ENCODE results near the gene RELN.

Gene RELN

DNA sequence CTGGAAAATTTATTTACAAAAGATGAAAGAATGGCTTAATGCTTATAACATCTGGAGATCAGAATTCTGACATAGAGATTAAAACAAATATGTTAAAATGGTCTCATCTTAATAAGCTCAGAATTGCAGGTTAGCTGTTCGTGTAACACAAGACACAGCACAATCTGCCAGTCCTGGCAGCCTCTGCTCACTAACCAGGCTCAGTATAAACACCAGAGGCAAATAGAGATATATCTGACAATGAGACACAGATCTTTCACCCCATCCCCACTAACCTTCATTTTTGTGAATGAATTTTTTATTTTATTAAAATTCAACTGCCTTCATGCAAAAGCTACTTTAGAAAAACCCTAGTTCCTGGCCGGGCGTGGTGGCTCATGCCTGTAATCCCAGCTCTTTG is 51.8 kb downstream of the RELN start:
- peaks cover 7% of the 10 kb centered on the region for H3K27me3 ChIP-seq (ENCODE audit: control insufficient read depth, insufficient read depth, low read length)
- H3K4me2 ChIP-seq (ENCODE audit: low read length) = no peak overlapping the region
- H3K4me3 ChIP-seq (ENCODE audit: low read length) = no peak overlapping the region
- no peaks in the 10 kb centered on the region for H3K36me3 ChIP-seq (ENCODE audit: insufficient read depth, low read length)
- no peak overlapping the region for H3K9ac ChIP-seq (ENCODE audit: low read depth, low read length)
- H3K9me3 ChIP-seq (replicated peaks; ENCODE audit: low read length) = no peaks in the 10 kb centered on the region
- no peaks in the 10 kb centered on the region for H3K4me1 ChIP-seq (ENCODE audit: control insufficient read depth, insufficient read depth, low read length)

GRCh38 chr7:103936558-103936957 is 52.9 kb downstream of the RELN start:
- Histone ChIP-seq H3K9me3 (replicated peaks; ENCODE audit: low read length) (no peaks in the 10 kb centered on the region), H3K4me2 (ENCODE audit: low read length) (no peak overlapping the region), H3K4me1 (ENCODE audit: control insufficient read depth, insufficient read depth, low read length) (no peaks in the 10 kb centered on the region), H3K36me3 (ENCODE audit: insufficient read depth, low read length) (no peaks in the 10 kb centered on the region), H3K9ac (ENCODE audit: low read depth, low read length) (no peak overlapping the region), H3K27me3 (ENCODE audit: control insufficient read depth, insufficient read depth, low read length) (peaks cover 9% of the 10 kb centered on the region), H3K4me3 (ENCODE audit: low read length) (no peak overlapping the region)

- Histone ChIP-seq H3K9me3 (replicated peaks; ENCODE audit: low read length) (no peaks in the 10 kb centered on the region), H3K9ac (ENCODE audit: low read depth, low read length) (no peak overlapping the region), H3K36me3 (ENCODE audit: insufficient read depth, low read length) (no peaks in the 10 kb centered on the region), H3K27me3 (ENCODE audit: control insufficient read depth, insufficient read depth, low read length) (peaks cover 9% of the 10 kb centered on the region), H3K4me1 (ENCODE audit: control insufficient read depth, insufficient read depth, low read length) (no peaks in the 10 kb centered on the region), H3K4me2 (ENCODE audit: low read length) (no peak overlapping the region), H3K4me3 (ENCODE audit: low read length) (no peak overlapping the region)
Observed at GRCh38 chr7:103934508-103934907, 55.0 kb downstream of the RELN start.

DNA sequence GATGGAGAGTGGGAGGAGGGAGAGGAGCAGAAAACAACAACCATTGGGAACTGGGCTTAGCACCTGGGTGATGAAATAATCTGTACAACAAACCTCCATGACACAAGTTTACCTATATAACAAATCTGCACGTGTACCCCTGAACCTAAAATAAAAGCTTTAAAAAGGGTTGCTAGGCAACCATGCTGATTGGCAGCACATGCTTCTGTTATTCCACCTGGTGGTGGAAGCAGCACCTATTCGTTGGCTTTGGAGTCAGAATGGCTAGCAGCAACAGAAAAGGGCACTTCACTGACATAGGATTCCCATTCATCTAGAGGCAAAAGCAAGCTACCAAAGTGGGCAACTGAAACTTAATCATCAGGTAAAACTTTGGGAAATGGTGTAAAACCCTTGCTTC is 57.1 kb downstream of the RELN start:
- no peak overlapping the region for H3K4me3 ChIP-seq (ENCODE audit: low read length)
- peaks cover 9% of the 10 kb centered on the region for H3K27me3 ChIP-seq (ENCODE audit: control insufficient read depth, insufficient read depth, low read length)
- H3K9ac ChIP-seq (ENCODE audit: low read depth, low read length) = no peak overlapping the region
- no peaks in the 10 kb centered on the region for H3K9me3 ChIP-seq (replicated peaks; ENCODE audit: low read length)
- H3K4me2 ChIP-seq (ENCODE audit: low read length) = no peak overlapping the region
- H3K4me1 ChIP-seq (ENCODE audit: control insufficient read depth, insufficient read depth, low read length) = no peaks in the 10 kb centered on the region
- no peaks in the 10 kb centered on the region for H3K36me3 ChIP-seq (ENCODE audit: insufficient read depth, low read length)

- H3K4me2 ChIP-seq (ENCODE audit: low read length) = no peak overlapping the region
- no peaks in the 10 kb centered on the region for H3K9me3 ChIP-seq (replicated peaks; ENCODE audit: low read length)
- no peaks in the 10 kb centered on the region for H3K36me3 ChIP-seq (ENCODE audit: insufficient read depth, low read length)
- H3K9ac ChIP-seq (ENCODE audit: low read depth, low read length) = no peak overlapping the region
- H3K4me3 ChIP-seq (ENCODE audit: low read length) = no peak overlapping the region
- H3K27me3 ChIP-seq (ENCODE audit: control insufficient read depth, insufficient read depth, low read length) = peaks cover 9% of the 10 kb centered on the region
- H3K4me1 ChIP-seq (ENCODE audit: control insufficient read depth, insufficient read depth, low read length) = no peaks in the 10 kb centered on the region
Observed at GRCh38 chr7:103929901-103930311, 59.6 kb downstream of the RELN start.

DNA sequence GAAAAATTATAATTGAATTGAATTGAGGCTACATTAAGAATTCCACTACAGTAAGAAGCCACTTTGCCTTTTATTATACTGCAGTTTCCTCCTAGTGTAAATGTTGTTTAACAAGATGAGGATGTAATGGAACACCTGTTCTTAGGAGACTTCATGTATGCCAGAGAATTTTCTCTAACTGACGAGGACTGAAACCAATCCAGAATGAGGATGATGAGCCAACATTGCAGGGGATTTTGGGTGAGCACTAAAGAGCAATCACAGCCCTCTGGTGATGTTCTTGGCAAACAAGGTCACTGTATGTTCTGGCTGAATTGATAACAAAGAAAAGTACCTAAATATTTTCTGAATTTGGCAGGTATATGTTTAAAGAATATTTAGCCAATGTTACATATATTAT is 60.9 kb downstream of the RELN start:
- Histone ChIP-seq H3K9ac (ENCODE audit: low read depth, low read length) (no peak overlapping the region), H3K27me3 (ENCODE audit: control insufficient read depth, insufficient read depth, low read length) (peaks cover 7% of the 10 kb centered on the region), H3K4me1 (ENCODE audit: control insufficient read depth, insufficient read depth, low read length) (no peaks in the 10 kb centered on the region), H3K9me3 (replicated peaks; ENCODE audit: low read length) (no peaks in the 10 kb centered on the region), H3K36me3 (ENCODE audit: insufficient read depth, low read length) (no peaks in the 10 kb centered on the region), H3K4me3 (ENCODE audit: low read length) (no peak overlapping the region), H3K4me2 (ENCODE audit: low read length) (no peak overlapping the region)

- no peaks in the 10 kb centered on the region for H3K36me3 ChIP-seq (ENCODE audit: insufficient read depth, low read length)
- H3K4me3 ChIP-seq (ENCODE audit: low read length) = no peak overlapping the region
- no peak overlapping the region for H3K9ac ChIP-seq (ENCODE audit: low read depth, low read length)
- peaks cover 3% of the 10 kb centered on the region for H3K27me3 ChIP-seq (ENCODE audit: control insufficient read depth, insufficient read depth, low read length)
- no peaks in the 10 kb centered on the region for H3K9me3 ChIP-seq (replicated peaks; ENCODE audit: low read length)
- H3K4me1 ChIP-seq (ENCODE audit: control insufficient read depth, insufficient read depth, low read length) = no peaks in the 10 kb centered on the region
- no peak overlapping the region for H3K4me2 ChIP-seq (ENCODE audit: low read length)
Observed at GRCh38 chr7:103924184-103924583, 65.3 kb downstream of the RELN start.

DNA sequence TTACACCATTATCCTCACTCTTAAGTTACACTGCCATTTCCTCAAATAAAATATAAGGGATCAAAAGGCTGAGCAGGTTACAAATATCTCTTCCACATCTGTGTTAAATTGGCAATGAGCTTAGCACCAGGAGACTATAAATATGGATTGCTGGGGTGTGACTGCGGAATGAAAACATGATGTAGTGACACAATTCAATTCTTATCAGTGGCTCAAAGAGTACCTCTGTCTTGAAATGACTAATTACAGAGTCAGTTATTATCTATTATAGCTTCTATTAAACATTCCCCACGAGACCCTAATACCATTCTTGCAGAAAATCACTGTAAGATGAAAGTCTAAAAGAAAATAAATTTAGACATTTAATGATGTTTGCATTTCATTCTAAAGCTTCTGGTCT is 67.1 kb downstream of the RELN start:
- Histone ChIP-seq H3K4me1 (ENCODE audit: control insufficient read depth, insufficient read depth, low read length) (no peaks in the 10 kb centered on the region), H3K27me3 (ENCODE audit: control insufficient read depth, insufficient read depth, low read length) (peaks cover 3% of the 10 kb centered on the region), H3K4me2 (ENCODE audit: low read length) (no peak overlapping the region), H3K4me3 (ENCODE audit: low read length) (no peak overlapping the region), H3K9me3 (replicated peaks; ENCODE audit: low read length) (no peaks in the 10 kb centered on the region), H3K9ac (ENCODE audit: low read depth, low read length) (no peak overlapping the region), H3K36me3 (ENCODE audit: insufficient read depth, low read length) (no peaks in the 10 kb centered on the region)

DNA sequence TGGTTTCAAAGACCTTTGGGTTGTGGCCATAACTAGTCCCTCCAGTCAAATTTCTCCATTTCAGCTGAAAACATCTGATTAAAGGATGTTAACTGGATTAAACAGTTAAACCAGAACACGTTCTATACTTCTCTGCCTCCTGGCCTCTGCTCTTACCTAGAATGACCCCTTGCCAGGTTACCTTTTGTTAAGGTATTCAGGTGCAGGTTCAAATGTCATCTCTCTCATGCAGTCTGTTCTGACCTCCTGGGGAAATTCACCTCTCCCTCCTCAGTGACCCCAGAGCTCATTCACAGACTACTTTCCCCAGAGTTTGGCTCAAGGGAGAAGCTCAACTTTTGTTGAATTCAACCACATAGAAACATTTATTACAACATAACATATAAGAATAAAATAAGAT is 67.8 kb downstream of the RELN start:
- H3K9me3 ChIP-seq (replicated peaks; ENCODE audit: low read length) = no peaks in the 10 kb centered on the region
- H3K27me3 ChIP-seq (ENCODE audit: control insufficient read depth, insufficient read depth, low read length) = peaks cover 3% of the 10 kb centered on the region
- H3K36me3 ChIP-seq (ENCODE audit: insufficient read depth, low read length) = no peaks in the 10 kb centered on the region
- no peaks in the 10 kb centered on the region for H3K4me1 ChIP-seq (ENCODE audit: control insufficient read depth, insufficient read depth, low read length)
- no peak overlapping the region for H3K4me2 ChIP-seq (ENCODE audit: low read length)
- H3K9ac ChIP-seq (ENCODE audit: low read depth, low read length) = no peak overlapping the region
- no peak overlapping the region for H3K4me3 ChIP-seq (ENCODE audit: low read length)

DNA sequence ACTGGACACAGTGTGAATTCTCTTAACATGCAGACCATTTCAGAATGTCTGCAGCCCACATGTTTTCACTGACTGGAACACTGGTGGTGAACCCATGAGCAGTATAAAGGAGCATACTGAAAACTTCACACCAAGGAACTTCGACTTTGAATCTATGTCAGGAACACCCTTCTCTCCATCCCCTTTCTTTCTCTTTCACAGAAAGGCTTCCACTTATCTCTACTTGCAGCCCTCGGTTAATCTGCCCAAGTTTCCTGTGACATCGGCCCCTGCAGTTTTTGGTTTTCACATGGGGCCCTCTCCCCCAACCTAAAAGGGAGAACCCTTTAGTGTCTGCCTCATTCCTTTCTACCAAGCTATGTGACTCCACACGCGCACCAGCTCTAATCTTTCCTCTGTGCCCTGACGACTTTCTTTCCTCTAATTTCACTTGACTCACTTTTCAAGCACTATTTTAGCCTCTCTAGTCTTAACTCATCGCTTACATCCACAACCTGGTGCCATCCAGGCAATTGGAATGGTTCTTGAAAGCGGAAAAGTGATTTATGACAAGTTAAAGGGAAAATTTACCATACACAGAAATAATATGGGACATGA is 70.1 kb downstream of the RELN start:
- Histone ChIP-seq H3K36me3 (ENCODE audit: insufficient read depth, low read length) (no peaks in the 10 kb centered on the region), H3K4me3 (ENCODE audit: low read length) (no peak overlapping the region), H3K4me2 (ENCODE audit: low read length) (no peak overlapping the region), H3K27me3 (ENCODE audit: control insufficient read depth, insufficient read depth, low read length) (peaks cover 3% of the 10 kb centered on the region), H3K9ac (ENCODE audit: low read depth, low read length) (no peak overlapping the region), H3K9me3 (replicated peaks; ENCODE audit: low read length) (no peaks in the 10 kb centered on the region), H3K4me1 (ENCODE audit: control insufficient read depth, insufficient read depth, low read length) (no peaks in the 10 kb centered on the region)

GRCh38 chr7:103918631-103919271 is 70.7 kb downstream of the RELN start:
- no peak overlapping the region for H3K4me2 ChIP-seq (ENCODE audit: low read length)
- H3K36me3 ChIP-seq (ENCODE audit: insufficient read depth, low read length) = no peaks in the 10 kb centered on the region
- no peak overlapping the region for H3K9ac ChIP-seq (ENCODE audit: low read depth, low read length)
- no peak overlapping the region for H3K4me3 ChIP-seq (ENCODE audit: low read length)
- H3K27me3 ChIP-seq (ENCODE audit: control insufficient read depth, insufficient read depth, low read length) = peaks cover 3% of the 10 kb centered on the region
- no peaks in the 10 kb centered on the region for H3K9me3 ChIP-seq (replicated peaks; ENCODE audit: low read length)
- no peaks in the 10 kb centered on the region for H3K4me1 ChIP-seq (ENCODE audit: control insufficient read depth, insufficient read depth, low read length)

DNA sequence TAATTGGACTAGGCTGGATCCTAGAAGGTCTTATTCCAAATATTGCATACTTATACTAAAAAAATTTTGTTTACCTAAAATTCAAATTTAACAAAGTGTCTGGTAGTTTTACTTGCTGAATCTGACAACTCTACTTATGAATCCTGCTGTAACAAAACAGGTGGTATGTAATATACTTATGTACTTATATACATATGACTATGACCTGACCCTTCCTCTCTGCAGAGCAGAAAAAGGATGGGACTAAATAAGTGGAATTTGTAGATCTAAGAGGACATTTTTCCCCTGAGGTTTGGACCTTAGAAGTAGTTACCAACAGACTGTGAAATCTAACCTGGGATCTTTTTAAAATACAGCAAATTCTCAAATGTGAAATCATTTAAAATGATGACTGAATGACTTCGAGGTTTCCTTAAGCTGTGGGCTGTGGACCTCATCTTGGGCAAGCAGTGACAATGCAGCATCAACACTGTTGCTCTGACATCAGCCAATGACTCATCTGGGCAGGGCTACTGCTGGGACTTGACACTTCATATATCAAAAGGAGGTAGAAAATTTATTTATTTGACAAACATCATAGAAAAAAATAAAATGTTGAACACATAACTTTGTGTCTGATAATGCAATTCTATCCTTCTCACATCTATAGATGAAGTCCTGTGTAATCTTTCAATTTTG is 73.6 kb downstream of the RELN start:
- no peaks in the 10 kb centered on the region for H3K9me3 ChIP-seq (replicated peaks; ENCODE audit: low read length)
- no peaks in the 10 kb centered on the region for H3K36me3 ChIP-seq (ENCODE audit: insufficient read depth, low read length)

More for the DNA sequence above, 73.6 kb downstream of the RELN start:
- no peak overlapping the region for H3K4me3 ChIP-seq (ENCODE audit: low read length)
- no peaks in the 10 kb centered on the region for H3K27me3 ChIP-seq (ENCODE audit: control insufficient read depth, insufficient read depth, low read length)
- H3K4me2 ChIP-seq (ENCODE audit: low read length) = no peak overlapping the region
- H3K4me1 ChIP-seq (ENCODE audit: control insufficient read depth, insufficient read depth, low read length) = no peaks in the 10 kb centered on the region
- H3K9ac ChIP-seq (ENCODE audit: low read depth, low read length) = no peak overlapping the region
